Heart left ventricle (tissue), 13 donors: ENCODE measurements around the gene PARD6G.

ENCODE experiments used
- POLR2A ChIP-seq, 2 donors: fragments of 450-650 bp; IDR thresholded peaks; one replicate each; pipeline ENCODE4 v1.6.1; 2017; ENCODE audit warnings: antibody characterized with exemption in 2 of 2, mild to moderate bottlenecking in 2 of 2, moderate library complexity in 2 of 2
- TF ChIP-seq, protein P1 (sequence below), 12 donors: fragments of 200-600 bp; sonication (generic) in 4 of 12; IDR thresholded peaks; one replicate each; pipeline versions ENCODE4 v1.5.0 to v1.8.0; 2018 to 2022; ENCODE audit warnings: antibody characterized with exemption in 12 of 12, mild to moderate bottlenecking in 5 of 12
- donor health status: ischemic (EF 13 %, LVEDD 7.1; RV severe dilation, severe dysfunction).
- donor health status: DM: no; HTN: yes; CAD: no.
- donor health status: DM: no; HTN: no; CAD: no.
- donor health status: ischemic (EF 25% LVEDD 6.9; RV normal size, moderate dysfunction).
- donor health status: ischemic (EF 25% LVEDD 5.7; RV mildly dilated, moderate dysfunction).
- donor health status: ischemic (EF 35%, LVEDD 5.7; RV mildly dilated, moderate dysfunction).
- donor health status: nonischemic (EF 11% LVEDD 7.7; RV severe dilation, severe dysfunction).
- donor health status: DM: yes; HTN: yes; CAD: no.
- donor health status: PGD.
- donor health status: ischemic (EF 29% LVEDD 5.4; RV normal size, mild dysfunction).
- donor health status: nonischemic (EF 23%, LVEDD 6.1; RV moderate dilation, normal function).

DNA sequence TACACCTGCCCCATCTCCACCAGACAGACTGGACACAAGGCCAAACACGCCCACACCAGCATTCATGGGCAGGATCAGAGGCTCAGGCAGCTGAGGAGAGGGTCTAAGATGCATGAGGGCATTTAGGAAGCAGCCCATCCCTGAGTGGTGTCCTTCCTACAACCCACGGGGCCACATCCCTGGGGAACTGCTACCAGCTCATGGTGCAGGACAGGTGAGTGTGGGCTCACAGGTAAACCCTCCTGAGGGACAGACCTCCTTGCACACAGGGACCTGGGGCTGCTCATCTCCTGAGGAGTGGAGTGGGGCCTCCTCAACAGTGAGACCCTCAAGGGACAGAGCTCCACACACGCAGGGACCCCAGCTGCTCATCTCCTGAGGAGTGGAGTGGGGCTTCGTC, 14.6 kb downstream of the PARD6G start:
- TF ChIP-seq, protein P1, sequence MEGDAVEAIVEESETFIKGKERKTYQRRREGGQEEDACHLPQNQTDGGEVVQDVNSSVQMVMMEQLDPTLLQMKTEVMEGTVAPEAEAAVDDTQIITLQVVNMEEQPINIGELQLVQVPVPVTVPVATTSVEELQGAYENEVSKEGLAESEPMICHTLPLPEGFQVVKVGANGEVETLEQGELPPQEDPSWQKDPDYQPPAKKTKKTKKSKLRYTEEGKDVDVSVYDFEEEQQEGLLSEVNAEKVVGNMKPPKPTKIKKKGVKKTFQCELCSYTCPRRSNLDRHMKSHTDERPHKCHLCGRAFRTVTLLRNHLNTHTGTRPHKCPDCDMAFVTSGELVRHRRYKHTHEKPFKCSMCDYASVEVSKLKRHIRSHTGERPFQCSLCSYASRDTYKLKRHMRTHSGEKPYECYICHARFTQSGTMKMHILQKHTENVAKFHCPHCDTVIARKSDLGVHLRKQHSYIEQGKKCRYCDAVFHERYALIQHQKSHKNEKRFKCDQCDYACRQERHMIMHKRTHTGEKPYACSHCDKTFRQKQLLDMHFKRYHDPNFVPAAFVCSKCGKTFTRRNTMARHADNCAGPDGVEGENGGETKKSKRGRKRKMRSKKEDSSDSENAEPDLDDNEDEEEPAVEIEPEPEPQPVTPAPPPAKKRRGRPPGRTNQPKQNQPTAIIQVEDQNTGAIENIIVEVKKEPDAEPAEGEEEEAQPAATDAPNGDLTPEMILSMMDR (IDR thresholded peaks at IDR 0.05) = no peak
- TF ChIP-seq POLR2A (IDR thresholded peaks at IDR 0.05) = no peak
